GM12875 (cell line): ENCODE data around the gene GALNT4.

ENCODE experiments used
- H3K4me3 ChIP-seq: one replicate; pipeline ENCODE4 v1.5.1; 2011; ENCODE audit warnings: low read depth, low read length, control low read depth
- CTCF ChIP-seq: IDR thresholded peaks from 2 replicates; pipeline ENCODE4 v1.5.1; 2011; ENCODE audit warnings: low read depth, mild to moderate bottlenecking, control low read depth, inconsistent platforms, low read length, moderate library complexity, borderline replicate concordance; ENCODE audit not compliant: insufficient read depth

Gene GALNT4

DNA sequence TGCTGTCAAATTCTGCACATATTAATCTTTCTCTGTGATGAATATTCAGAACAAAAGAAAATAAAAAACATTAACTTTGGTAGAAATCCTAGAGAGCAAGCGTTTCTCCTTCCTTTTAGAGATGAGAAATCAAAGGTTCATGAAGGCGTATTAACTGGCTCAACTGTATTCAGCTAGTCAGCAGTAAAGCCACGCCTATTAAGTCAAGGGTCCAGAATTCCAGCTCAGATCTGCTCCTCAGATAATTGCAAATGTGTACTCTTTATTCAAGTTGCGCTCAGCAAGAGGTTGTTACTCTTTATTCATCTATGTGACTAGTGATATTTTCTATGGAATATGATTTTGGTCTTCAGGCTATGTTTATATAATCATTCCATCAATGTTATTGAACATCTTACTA is 14.3 kb upstream of the GALNT4 start:
- TF ChIP-seq CTCF = no peak
- no peak overlapping the region for H3K4me3 ChIP-seq

DNA sequence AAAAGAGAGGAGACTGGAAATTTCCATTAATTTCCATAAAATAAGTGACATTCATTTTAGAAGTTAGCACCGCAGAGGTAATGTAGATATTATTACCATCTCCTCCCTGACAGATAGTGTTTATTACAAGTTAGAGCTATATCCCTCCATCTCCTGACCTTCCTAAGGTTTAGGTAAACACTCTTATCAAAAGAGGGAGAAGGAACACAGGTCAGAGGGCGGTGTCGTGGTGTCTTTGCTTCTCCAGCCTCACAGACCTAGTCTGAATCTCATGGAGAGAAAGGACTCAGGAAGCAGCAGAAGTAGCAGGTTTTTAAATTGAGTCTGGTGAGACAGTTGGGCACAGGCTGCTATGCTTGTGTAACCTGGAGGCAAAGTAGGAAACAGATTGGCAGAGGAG is 12.8 kb upstream of the GALNT4 start:
- TF ChIP-seq CTCF = no peak
- no peak overlapping the region for H3K4me3 ChIP-seq

- TF ChIP-seq CTCF = peak; percentile 50; the same call in 1 of the 2 replicates
- no peak overlapping the region for H3K4me3 ChIP-seq
Measured at GRCh38 chr12:89529738-89530137, 5.1 kb upstream of the GALNT4 start.

DNA sequence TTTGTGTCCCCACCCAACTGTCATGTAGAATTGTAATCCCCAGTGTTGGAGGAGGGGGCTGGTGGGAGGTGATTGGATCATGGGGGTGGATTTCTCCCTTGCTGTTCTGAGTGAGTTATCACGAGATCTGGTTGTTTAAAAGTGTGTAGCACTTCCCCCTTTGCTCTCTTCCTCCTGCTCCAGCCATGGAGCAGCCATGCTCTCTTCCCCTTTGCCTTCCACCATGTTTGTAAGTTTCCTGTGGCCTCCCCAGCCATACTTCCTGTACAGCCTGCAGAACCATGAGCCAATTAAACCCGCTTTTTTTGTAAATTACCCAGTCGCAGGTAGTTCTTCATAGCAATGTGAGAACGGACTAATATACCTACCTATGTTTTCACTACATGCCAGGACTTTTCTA is 3.8 kb upstream of the GALNT4 start:
- no peak overlapping the region for H3K4me3 ChIP-seq
- no peak for TF ChIP-seq CTCF

GRCh38 chr12:89525824-89526770 is 1.5 kb upstream of the GALNT4 start, which contains the start of gene POC1B:
POC1B (minus strand) TSS chr12:89526047; CDS start chr12:89525895, 152 bp downstream.
- TF ChIP-seq CTCF = no peak
- H3K4me3 ChIP-seq = peak within 1 kb of the TSS; percentile 98

- H3K4me3 ChIP-seq = peak overlapping the region; percentile 98
- no peak for TF ChIP-seq CTCF
Measured at GRCh38 chr12:89525305-89525823, 768 bp upstream of the GALNT4 start.
